ENCODE measurements around the gene DPP10. TPM values are rescaled to one million over a fixed set of nuclear protein-coding genes. Genes with fewer than 3 reads are reported as not detected.

DPP10 gene
- total and polyA plus RNA-seq, 2 of the 13 experiments (the other 11 are each of a cell fraction or from before 2014, with no cell fraction given): 0.95 to 1.7 TPM

DNA sequence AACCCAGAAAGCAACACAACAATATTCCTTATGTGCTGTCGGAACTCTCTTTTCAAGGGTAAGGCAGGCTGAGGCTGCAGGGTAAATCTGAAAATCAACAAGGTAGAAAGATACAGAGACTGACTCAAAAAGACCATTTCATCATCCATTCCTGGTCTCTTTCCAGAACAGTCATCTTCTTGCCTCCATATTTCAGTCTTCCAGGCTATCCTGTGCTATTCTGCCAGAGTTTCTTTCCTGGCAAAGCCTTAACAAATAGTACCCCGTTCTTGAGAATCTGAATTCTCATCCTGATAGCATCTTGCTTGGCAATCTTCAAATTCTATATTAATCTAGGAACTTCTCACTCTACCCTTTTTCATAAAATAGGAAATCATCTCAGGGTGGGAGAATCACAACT lies 15.5 kb downstream of the DPP10 start:
- DNase-seq (ENCODE audit: low spot score) (no peak), ATAC-seq (no peak), FAIRE-seq (no peak)
- H3K4me1 ChIP-seq (ENCODE audit: insufficient read depth, low read length): no peaks in the 10 kb centered on the region
- no peaks in the 10 kb centered on the region for H3K9me3 ChIP-seq (ENCODE audit: low read length)
- CTCF ChIA-PET (ENCODE audit: low intra/inter-chr PET ratio, low total read pairs): no interaction called here
- H3K79me2 ChIP-seq (ENCODE audit: insufficient read depth, low read length): no peaks in the 10 kb centered on the region
- 0 out of 5 replicates have a peak, but pooled peaks cover 0 to 1% of the 10 kb centered on the region in 2 experiments for H3K27me3 ChIP-seq (ENCODE audit: control insufficient read depth in 1 of 2, insufficient read depth in 2 of 2, low read length in 2 of 2)
- no peak overlapping the region for H3K9ac ChIP-seq (ENCODE audit: insufficient read depth, low read depth, low read length)
- H3K27ac ChIP-seq (ENCODE audit: extremely low read length, insufficient read depth, low read length): no peak overlapping the region
- in situ Hi-C loops (cut with HindIII; ENCODE audit: extremely low pct_ligation_motif_present, low pct_unique_long_range_greater_than_20kb): no loop called here
- no peak overlapping the region for H3K4me2 ChIP-seq (ENCODE audit: low read depth, low read length)
- 25% methylated on average over 2 of the region's 2 CpGs for WGBS (ENCODE audit: low lambda C conversion rate)
- H3K36me3 ChIP-seq (replicated peaks in 1 of 2; ENCODE audit: control insufficient read depth in 1 of 2, insufficient read depth in 2 of 2, low read length in 2 of 2): no peaks in the 10 kb centered on the region
- no peak overlapping the region for H3K4me3 ChIP-seq (replicated peaks in 1 of 3; ENCODE audit: insufficient read depth in 1 of 3, low read depth in 2 of 3, low read length in 3 of 3)
- intact Hi-C loops (cut with micrococcal nuclease; ENCODE audit: unreplicated experiment): no loop called here
- no peak overlapping the region for H2AFZ ChIP-seq (ENCODE audit: low read length)
- H4K20me1 ChIP-seq (ENCODE audit: insufficient read depth, low read length): no peaks in the 10 kb centered on the region
- no TSS peak for BruUV-seq (replicated peaks)
- POLR2A ChIA-PET: no interaction called here
- TF ChIP-seq SNAPC4 (CRISPR knock-in tag; IDR thresholded peaks at IDR 0.05): no peak
- no peak for TF ChIP-seq GATAD1 (CRISPR knock-in tag; IDR thresholded peaks at IDR 0.05)
- no peak for TF ChIP-seq RELA (CRISPR knock-in tag; IDR thresholded peaks at IDR 0.05)
- TF ChIP-seq MEIS1 (CRISPR knock-in tag; IDR thresholded peaks at IDR 0.05; ENCODE audit: borderline replicate concordance): no peak
- no peak for TF ChIP-seq MTF1 (CRISPR knock-in tag; IDR thresholded peaks at IDR 0.05)
- no peak for TF ChIP-seq MAFG (CRISPR knock-in tag; IDR thresholded peaks at IDR 0.05)
- TF ChIP-seq ARID2 (CRISPR knock-in tag; IDR thresholded peaks at IDR 0.05; ENCODE audit: borderline replicate concordance): no peak
- TF ChIP-seq BRD4 (CRISPR knock-in tag; IDR thresholded peaks at IDR 0.05): no peak
- TF ChIP-seq, protein P1, sequence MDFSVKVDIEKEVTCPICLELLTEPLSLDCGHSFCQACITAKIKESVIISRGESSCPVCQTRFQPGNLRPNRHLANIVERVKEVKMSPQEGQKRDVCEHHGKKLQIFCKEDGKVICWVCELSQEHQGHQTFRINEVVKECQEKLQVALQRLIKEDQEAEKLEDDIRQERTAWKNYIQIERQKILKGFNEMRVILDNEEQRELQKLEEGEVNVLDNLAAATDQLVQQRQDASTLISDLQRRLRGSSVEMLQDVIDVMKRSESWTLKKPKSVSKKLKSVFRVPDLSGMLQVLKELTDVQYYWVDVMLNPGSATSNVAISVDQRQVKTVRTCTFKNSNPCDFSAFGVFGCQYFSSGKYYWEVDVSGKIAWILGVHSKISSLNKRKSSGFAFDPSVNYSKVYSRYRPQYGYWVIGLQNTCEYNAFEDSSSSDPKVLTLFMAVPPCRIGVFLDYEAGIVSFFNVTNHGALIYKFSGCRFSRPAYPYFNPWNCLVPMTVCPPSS (IDR thresholded peaks at IDR 0.05): no peak
- no peak for TF ChIP-seq RNF219 (CRISPR knock-in tag; IDR thresholded peaks at IDR 0.05)
- TF ChIP-seq ZNF615 (CRISPR knock-in tag; IDR thresholded peaks at IDR 0.05; ENCODE audit: borderline replicate concordance): no peak
- TF ChIP-seq GABPB1 (CRISPR knock-in tag; IDR thresholded peaks at IDR 0.05): no peak
- no peak for TF ChIP-seq ZSCAN12 (CRISPR knock-in tag; IDR thresholded peaks at IDR 0.05)

Measured in HepG2 (cell line).